GM21381 (cell line): ENCODE data around the gene KATNIP.

ENCODE experiments used
- ATAC-seq: cut with Tn5 transposase; IDR thresholded peaks from one replicate; pipeline ENCODE4 v1.9.1; 2021; ENCODE audit warnings: mild to moderate bottlenecking, moderate library complexity; ENCODE audit not compliant: unreplicated experiment

Gene KATNIP

GRCh38 chr16:27579087-27579980 lies 29.4 kb downstream of the KATNIP start:
- ATAC-seq: no peak

- no peak for ATAC-seq
Measured at GRCh38 chr16:27582883-27583282, 32.9 kb downstream of the KATNIP start.

GRCh38 chr16:27583634-27584033 lies 33.7 kb downstream of the KATNIP start:
- ATAC-seq: no peak

- ATAC-seq: no peak
Measured at GRCh38 chr16:27585200-27585599, 35.3 kb downstream of the KATNIP start.

DNA sequence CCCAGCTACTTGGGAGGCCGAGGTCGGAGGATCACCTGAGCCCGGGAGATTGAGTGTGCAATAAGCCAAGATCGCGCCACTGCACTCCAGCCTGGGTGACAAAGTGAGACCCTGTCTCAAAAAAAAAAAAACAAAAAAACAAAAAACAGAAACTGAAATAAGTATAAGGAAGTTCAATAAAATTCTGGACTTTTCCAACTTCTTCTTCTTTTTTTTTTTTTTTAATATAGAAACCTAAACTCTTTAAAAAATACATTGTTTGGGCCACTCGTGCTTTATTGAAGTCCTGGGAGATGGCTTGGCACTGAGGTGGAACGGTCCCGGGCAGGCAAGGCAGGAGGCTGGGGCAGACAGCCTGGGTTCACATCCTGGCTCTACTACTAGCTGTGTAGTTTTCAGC lies 36.8 kb downstream of the KATNIP start:
- no peak for ATAC-seq

- ATAC-seq: no peak
Measured at GRCh38 chr16:27588057-27588456, 38.1 kb downstream of the KATNIP start.

- no peak for ATAC-seq
Measured at GRCh38 chr16:27591837-27592236, 41.9 kb downstream of the KATNIP start.

DNA sequence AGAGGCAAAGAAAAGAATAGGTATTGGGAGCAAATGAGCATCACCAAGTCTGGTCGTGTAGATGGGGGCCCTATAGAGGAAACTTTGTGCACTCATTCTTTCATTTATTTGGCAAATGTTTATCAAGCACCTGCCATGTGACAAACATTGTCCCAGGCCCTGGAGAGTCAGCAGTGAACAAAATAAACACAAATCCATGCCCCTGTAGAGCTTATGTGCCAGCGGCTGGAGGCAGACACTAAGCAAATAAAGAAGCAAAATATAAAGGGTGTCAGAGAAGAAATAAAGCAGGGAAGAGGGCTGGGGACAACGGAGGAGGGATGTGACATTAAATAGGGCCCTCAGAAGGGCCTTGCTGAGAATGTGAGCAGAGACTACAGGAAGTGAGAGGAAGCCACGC lies 45.5 kb downstream of the KATNIP start:
- ATAC-seq: no peak

DNA sequence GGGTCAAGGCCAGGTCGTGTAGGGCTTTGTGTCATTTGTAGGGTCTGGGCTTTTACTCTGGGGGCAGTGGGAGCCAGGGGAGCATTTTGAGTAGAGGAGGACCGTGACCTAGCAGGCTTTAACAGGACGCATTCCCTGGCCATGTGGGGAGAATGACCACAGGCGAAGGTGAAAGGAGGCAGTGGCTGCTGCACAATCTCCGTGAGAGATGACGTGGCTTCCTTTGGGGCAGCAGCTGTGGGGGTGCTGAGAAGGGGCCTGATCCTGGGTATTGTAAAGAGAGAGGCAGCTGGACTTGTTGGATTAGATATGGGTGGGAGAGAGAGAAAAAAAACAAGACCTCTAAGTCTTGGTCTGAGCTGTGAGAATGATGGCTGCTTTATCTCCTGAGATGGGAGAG lies 46.0 kb downstream of the KATNIP start:
- no peak for ATAC-seq

- no peak for ATAC-seq
Measured at GRCh38 chr16:27596411-27596810, 46.5 kb downstream of the KATNIP start.

GRCh38 chr16:27597361-27597760 lies 47.4 kb downstream of the KATNIP start:
- ATAC-seq: no peak

DNA sequence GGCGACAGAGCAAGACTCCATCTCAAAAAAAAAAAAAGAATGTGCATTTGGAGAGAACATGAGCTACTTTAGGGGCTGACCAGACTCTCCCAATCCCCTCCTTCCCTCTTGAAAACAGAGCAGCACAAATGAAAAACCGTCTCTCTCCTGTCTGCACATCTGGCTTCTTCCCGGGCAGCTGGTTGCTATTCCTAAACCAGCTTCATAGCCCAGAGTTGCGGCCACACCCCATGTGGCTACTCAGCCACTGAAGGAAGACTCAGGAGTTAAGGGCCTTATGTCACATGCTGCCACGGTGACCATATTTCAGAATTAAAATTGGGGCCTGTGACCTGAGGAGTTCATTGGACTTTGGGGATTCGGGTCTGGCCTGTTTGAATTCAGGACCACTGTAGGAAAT lies 48.3 kb downstream of the KATNIP start:
- no peak for ATAC-seq

- ATAC-seq: no peak
Measured at GRCh38 chr16:27598931-27599565, 49.1 kb downstream of the KATNIP start.

DNA sequence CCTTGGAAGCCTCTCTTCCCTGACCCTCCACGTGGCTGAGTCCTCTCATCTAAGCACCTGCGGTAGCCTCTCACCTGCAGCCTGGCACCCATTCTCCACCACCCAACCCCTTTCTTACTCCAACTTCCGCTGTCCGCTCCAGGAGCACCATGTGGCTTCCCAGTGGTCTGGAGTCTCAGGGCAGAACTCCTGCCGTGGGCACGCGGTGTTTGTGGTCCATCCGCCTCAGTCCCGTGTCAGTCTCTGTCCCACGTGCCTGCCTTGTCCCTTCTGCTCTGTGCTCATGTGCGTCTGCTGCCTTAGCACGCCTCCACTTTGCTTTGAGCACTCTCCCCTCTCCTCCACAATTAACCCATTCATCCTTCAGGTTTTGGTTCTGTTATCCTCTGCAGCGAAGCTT lies 49.7 kb downstream of the KATNIP start:
- ATAC-seq: no peak
